ENCODE measurements around the gene DISC1.

The DISC1 gene

GRCh38 chr1:231949277-231950091 is 322.9 kb downstream of the DISC1 start:
- TF ChIP-seq CTCF (conservative IDR thresholded peaks at IDR 0.05; ENCODE audit: low read depth, low read length): no peak
- no peak overlapping the region for H3K4me3 ChIP-seq (ENCODE audit: low read depth, low read length)

DNA sequence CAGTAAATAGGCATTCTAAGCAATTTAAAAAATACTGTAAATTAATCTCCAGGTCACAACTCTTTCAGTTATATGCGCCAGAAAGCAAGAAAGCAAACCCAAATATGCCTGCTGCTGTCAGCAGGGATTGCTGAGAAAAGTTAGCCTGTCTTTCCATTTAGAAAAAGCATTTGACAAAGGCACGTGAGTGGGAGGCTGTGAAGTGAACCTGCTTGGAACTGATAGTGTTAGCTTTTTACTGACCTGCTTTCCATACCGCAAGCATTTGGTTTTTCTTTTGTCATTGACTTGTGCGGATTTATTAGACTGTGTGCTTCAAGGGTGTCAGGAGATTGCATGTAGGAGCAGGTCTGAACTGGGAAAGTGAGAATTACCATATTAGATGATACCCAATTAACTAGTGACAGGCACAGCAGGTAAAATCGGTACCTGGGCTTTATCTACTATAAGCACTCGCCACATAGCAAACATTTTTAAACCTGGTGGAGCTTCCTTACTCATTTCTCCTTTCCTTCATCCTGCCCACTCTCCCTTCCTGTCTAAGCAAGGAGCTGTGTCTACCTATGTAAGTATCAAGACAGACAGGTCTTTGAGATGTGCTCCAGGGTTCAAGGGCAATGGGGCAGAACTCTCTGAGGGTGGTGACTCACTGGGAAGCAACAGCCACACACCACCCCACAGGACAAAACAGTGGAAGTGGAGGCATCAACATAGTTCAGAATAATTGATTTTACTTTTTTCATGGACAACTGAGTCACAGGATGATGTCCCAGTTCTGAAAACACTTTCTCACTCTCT is 323.9 kb downstream of the DISC1 start:
- TF ChIP-seq CTCF (conservative IDR thresholded peaks at IDR 0.05; ENCODE audit: low read depth, low read length): no peak
- no peak overlapping the region for H3K4me3 ChIP-seq (ENCODE audit: low read depth, low read length)
- DNase-seq (ENCODE audit: low read depth): no peak

More at GRCh38 chr1:231949277-231950091, 322.9 kb downstream of the DISC1 start:
- DNase-seq (ENCODE audit: low read depth): no peak

DNA sequence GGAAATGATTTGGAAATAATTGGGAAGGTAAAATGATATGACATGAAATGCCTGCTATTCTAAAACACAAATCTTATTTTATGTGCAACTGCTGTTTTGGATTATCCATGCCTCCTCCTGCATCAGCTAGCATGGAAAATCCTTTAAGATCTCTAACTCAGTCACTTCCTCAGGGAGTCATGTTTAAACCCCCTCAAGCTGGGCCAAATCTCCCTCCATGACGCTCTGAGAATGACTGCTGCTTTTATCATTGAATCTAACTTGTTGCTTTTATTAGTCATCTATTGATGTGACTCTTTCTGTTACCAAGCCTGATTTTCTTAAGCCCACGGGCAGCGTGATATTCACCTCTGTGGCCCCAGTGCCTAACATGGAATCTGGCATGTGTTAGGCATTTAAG is 324.8 kb downstream of the DISC1 start:
- DNase-seq (ENCODE audit: low read depth): no peak
- no peak for TF ChIP-seq CTCF (conservative IDR thresholded peaks at IDR 0.05; ENCODE audit: low read depth, low read length)
- no peak overlapping the region for H3K4me3 ChIP-seq (ENCODE audit: low read depth, low read length)

GRCh38 chr1:231952154-231952553 is 325.6 kb downstream of the DISC1 start:
- no peak for DNase-seq (ENCODE audit: low read depth)
- H3K4me3 ChIP-seq (ENCODE audit: low read depth, low read length): no peak overlapping the region
- TF ChIP-seq CTCF (conservative IDR thresholded peaks at IDR 0.05; ENCODE audit: low read depth, low read length): no peak

- no peak overlapping the region for H3K4me3 ChIP-seq (ENCODE audit: low read depth, low read length)
- TF ChIP-seq CTCF (conservative IDR thresholded peaks at IDR 0.05; ENCODE audit: low read depth, low read length): no peak
- no peak for DNase-seq (ENCODE audit: low read depth)
These were observed 327.1 kb downstream of the DISC1 start for GRCh38 chr1:231953660-231954059.

DNA sequence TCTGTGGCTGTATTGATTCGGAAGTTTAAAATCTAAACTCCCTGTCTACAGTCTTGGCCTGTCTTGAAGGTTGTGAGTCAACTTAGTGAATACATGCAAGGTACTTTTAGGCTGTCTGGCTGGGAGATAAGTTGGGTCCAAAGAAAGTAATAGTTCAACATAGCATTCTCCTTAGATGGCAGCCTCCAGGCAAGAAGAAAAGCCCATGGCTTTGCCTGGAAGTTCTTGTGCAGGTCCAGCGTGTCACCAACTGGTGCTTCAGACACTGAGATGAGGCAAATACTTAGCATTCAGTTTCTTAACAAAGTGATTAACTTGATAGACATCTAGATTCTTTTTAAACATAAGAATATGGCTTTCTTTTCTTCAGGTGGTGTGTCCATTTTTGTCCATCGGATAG is 328.2 kb downstream of the DISC1 start:
- no peak for TF ChIP-seq CTCF (conservative IDR thresholded peaks at IDR 0.05; ENCODE audit: low read depth, low read length)
- no peak for DNase-seq (ENCODE audit: low read depth)
- no peak overlapping the region for H3K4me3 ChIP-seq (ENCODE audit: low read depth, low read length)
